ENCODE data around the gene BLTP3A. TPM values are rescaled to one million over a fixed set of nuclear protein-coding genes. Genes with fewer than 3 reads are reported as not detected.

BLTP3A gene
- total and polyA plus RNA-seq, 2 of the 13 experiments (the other 11 are each of a cell fraction or from before 2014, with no cell fraction given) = 22.1 to 24.0 TPM

Small RNAs within 50 kb of the gene (small RNA-seq; reads per million reads assigned to genes)
- gene RF00019 (ENCODE audit: insufficient read depth in 2 of 3, insufficient read length in 3 of 3, low read depth in 2 of 3, low replicate concordance in 1 of 3) = 0 reads per million in 3 experiments

Other genes with a start within 250 kb of the BLTP3A start
- gene SPDEF, start 235.8 kb upstream of the BLTP3A start, total RNA-seq (2016; rRNA removed; fragmentation: Illumina TruSeq; extraction: Trizol) = not detected in 2 replicates
- 0.03 TPM in 1 of 2 replicates, not detected in the other for gene SPDEF, start 235.8 kb upstream of the BLTP3A start, polyA plus RNA-seq (2011; rRNA removed)
- gene ILRUN, start 95.3 kb upstream of the BLTP3A start, total RNA-seq (2016; rRNA removed; fragmentation: Illumina TruSeq; extraction: Trizol) = 66.6 and 90.8 TPM in 2 replicates
- 45.5 and 50.6 TPM in 2 replicates for gene ILRUN, start 95.3 kb upstream of the BLTP3A start, polyA plus RNA-seq (2011; rRNA removed)
- 291 and 370 TPM in 2 replicates for gene SNRPC, start 34.6 kb upstream of the BLTP3A start, total RNA-seq (2016; rRNA removed; fragmentation: Illumina TruSeq; extraction: Trizol)
- 212 and 226 TPM in 2 replicates for gene SNRPC, start 34.6 kb upstream of the BLTP3A start, polyA plus RNA-seq (2011; rRNA removed)
- gene TAF11, start 96.0 kb downstream of the BLTP3A start, total RNA-seq (2016; rRNA removed; fragmentation: Illumina TruSeq; extraction: Trizol) = 73.6 and 94.9 TPM in 2 replicates
- 29.5 and 35.4 TPM in 2 replicates for gene TAF11, start 96.0 kb downstream of the BLTP3A start, polyA plus RNA-seq (2011; rRNA removed)
- gene ANKS1A, start 97.2 kb downstream of the BLTP3A start, total RNA-seq (2016; rRNA removed; fragmentation: Illumina TruSeq; extraction: Trizol) = 14.5 and 15.1 TPM in 2 replicates
- gene ANKS1A, start 97.2 kb downstream of the BLTP3A start, polyA plus RNA-seq (2011; rRNA removed) = 7.2 and 8.2 TPM in 2 replicates

Data from HepG2 (cell line).